Measurements from ENCODE around the gene ZNF146.
A peak's percentile ranks its signal among the peaks of the same experiment; 100 is the strongest.
"Not testable (repeated sequence)": the region's sequence is repeated elsewhere in the genome, so short reads cannot be mapped to it uniquely, and the experiment has no call there.

Gene ZNF146

GRCh38 chr19:36236304-36236945, 21.5 kb downstream of the ZNF146 start:
- no peak for DNase-seq

GRCh38 chr19:36236946-36237310, 22.0 kb downstream of the ZNF146 start:
- no peak for DNase-seq

GRCh38 chr19:36244066-36244465, 29.2 kb downstream of the ZNF146 start:
- DNase-seq = no peak

- no peak for DNase-seq
Measured at GRCh38 chr19:36245210-36246005, 30.5 kb downstream of the ZNF146 start.

- no peak for DNase-seq
Measured at GRCh38 chr19:36246006-36246481, 31.1 kb downstream of the ZNF146 start.

GRCh38 chr19:36252047-36252446, 37.1 kb downstream of the ZNF146 start:
- no peak for DNase-seq

GRCh38 chr19:36254848-36255247, 39.9 kb downstream of the ZNF146 start:
- no peak for DNase-seq

GRCh38 chr19:36255316-36255715, 40.4 kb downstream of the ZNF146 start:
- DNase-seq = no peak

GRCh38 chr19:36256064-36256463, 41.2 kb downstream of the ZNF146 start:
- no peak for DNase-seq

- DNase-seq = no peak
Measured at GRCh38 chr19:36256853-36257519, 42.1 kb downstream of the ZNF146 start.

- DNase-seq = no peak
Measured at GRCh38 chr19:36257520-36257876, 42.6 kb downstream of the ZNF146 start.

- no peak for DNase-seq
Measured at GRCh38 chr19:36258028-36258875, 43.3 kb downstream of the ZNF146 start.

- DNase-seq = no peak
Measured at GRCh38 chr19:36259211-36259610, 44.3 kb downstream of the ZNF146 start.

GRCh38 chr19:36265064-36265463, 50.2 kb downstream of the ZNF146 start:
- DNase-seq = no peak

GRCh38 chr19:36265856-36266374, 51.0 kb downstream of the ZNF146 start:
- no peak for DNase-seq

GRCh38 chr19:36266375-36266961, 51.6 kb downstream of the ZNF146 start:
- DNase-seq = peak in 1 of 2 donors; percentile 26

GRCh38 chr19:36267061-36267845, 52.3 kb downstream of the ZNF146 start:
- no peak for DNase-seq

- not testable (repeated sequence) for DNase-seq
Measured at GRCh38 chr19:36268081-36268480, 53.2 kb downstream of the ZNF146 start.

- not testable (repeated sequence) for DNase-seq
Measured at GRCh38 chr19:36268591-36268990, 53.7 kb downstream of the ZNF146 start.

- DNase-seq = not testable (repeated sequence)
Measured at GRCh38 chr19:36269295-36269694, 54.4 kb downstream of the ZNF146 start.

All from CD4-positive, alpha-beta T cell treated with Interleukin-1 beta for 1 hour (primary cell).